ENCODE results near the gene PIP4K2B. TPM values are rescaled to one million over a fixed set of nuclear protein-coding genes. Genes with fewer than 3 reads are reported as not detected.

PIP4K2B gene
- total and polyA plus RNA-seq, 9 of the 15 experiments (the other 6 are each of a cell fraction or from before 2014, with no cell fraction given) = 3.7 to 29.9 (median 23.0) TPM

DNA sequence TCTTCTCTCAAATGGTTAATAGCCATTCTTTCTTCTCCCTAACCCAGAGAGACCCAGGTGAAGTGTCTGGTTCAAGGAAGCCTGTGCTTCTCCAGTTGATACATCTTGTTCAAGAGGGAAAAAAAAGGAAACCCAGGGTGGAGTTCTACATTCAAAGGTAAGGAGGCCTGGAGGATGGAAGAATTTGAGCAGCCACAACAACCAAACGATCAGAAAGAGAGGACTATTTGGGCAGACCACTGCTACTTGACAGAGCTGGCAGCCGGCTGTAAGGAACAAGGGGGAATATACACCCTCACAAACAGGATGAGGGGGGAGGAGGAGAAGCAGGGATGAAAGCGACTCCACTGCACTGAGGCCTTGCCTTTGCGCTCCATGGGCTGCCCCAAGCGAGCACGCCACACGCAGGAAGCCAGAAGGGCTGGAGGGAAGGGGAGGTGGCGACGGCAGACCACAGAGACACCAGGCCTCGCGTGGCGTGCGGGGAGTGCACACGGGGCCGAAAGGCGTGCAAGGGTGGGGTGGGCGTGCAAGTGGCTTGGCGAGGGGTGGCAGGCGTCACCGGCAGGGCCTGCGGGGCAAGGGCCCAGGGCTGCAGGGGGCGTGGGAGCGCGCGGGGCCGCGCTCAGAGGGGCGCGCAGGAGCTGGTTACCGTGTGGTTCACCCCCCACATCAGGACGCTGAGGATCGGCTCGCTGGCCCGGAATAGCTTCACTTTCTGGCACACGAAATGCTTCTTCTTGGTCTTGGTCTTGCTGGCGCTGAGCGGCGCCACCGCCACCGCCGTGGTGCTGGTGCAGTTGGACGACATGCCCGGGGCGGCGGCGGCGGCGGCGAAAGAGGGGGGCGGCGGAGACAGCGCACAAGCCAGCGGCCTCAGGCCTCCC is 499 bp downstream of the PIP4K2B start (continued):
- TF ChIP-seq, protein P1, sequence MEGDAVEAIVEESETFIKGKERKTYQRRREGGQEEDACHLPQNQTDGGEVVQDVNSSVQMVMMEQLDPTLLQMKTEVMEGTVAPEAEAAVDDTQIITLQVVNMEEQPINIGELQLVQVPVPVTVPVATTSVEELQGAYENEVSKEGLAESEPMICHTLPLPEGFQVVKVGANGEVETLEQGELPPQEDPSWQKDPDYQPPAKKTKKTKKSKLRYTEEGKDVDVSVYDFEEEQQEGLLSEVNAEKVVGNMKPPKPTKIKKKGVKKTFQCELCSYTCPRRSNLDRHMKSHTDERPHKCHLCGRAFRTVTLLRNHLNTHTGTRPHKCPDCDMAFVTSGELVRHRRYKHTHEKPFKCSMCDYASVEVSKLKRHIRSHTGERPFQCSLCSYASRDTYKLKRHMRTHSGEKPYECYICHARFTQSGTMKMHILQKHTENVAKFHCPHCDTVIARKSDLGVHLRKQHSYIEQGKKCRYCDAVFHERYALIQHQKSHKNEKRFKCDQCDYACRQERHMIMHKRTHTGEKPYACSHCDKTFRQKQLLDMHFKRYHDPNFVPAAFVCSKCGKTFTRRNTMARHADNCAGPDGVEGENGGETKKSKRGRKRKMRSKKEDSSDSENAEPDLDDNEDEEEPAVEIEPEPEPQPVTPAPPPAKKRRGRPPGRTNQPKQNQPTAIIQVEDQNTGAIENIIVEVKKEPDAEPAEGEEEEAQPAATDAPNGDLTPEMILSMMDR (IDR thresholded peaks at IDR 0.05 in 2 of 3, conservative IDR thresholded peaks at IDR 0.05 in 1 of 3; ENCODE audit: insufficient read depth in 2 of 3, low read depth in 1 of 3, low read length in 3 of 3) = peak in 1 of 3 experiments; percentile 7; a peak in 1 of 6 replicates
- TF ChIP-seq RBM14 (IDR thresholded peaks at IDR 0.05; ENCODE audit: borderline replicate concordance, insufficient read depth, low read depth, low read length) (no peak), MAZ (CRISPR knock-in tag; conservative IDR thresholded peaks at IDR 0.05 in 1 of 2, IDR thresholded peaks at IDR 0.05 in 1 of 2) (peak in 1 of 2 experiments; percentile 68; a peak in 1 of 4 replicates), NCOA2 (IDR thresholded peaks at IDR 0.05; ENCODE audit: partially characterized antibody in 2 of 2) (no peak), HMG20B (CRISPR knock-in tag; IDR thresholded peaks at IDR 0.05) (no peak), ZBED1 (IDR thresholded peaks at IDR 0.05) (no peak), ZNF124 (CRISPR knock-in tag; IDR thresholded peaks at IDR 0.05) (no peak), STAG1 (CRISPR knock-in tag; IDR thresholded peaks at IDR 0.05; ENCODE audit: borderline replicate concordance) (no peak)
- TF ChIP-seq, protein P2, sequence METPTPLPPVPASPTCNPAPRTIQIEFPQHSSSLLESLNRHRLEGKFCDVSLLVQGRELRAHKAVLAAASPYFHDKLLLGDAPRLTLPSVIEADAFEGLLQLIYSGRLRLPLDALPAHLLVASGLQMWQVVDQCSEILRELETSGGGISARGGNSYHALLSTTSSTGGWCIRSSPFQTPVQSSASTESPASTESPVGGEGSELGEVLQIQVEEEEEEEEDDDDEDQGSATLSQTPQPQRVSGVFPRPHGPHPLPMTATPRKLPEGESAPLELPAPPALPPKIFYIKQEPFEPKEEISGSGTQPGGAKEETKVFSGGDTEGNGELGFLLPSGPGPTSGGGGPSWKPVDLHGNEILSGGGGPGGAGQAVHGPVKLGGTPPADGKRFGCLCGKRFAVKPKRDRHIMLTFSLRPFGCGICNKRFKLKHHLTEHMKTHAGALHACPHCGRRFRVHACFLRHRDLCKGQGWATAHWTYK (CRISPR knock-in tag; IDR thresholded peaks at IDR 0.05) = no peak
- TF ChIP-seq, protein P3, sequence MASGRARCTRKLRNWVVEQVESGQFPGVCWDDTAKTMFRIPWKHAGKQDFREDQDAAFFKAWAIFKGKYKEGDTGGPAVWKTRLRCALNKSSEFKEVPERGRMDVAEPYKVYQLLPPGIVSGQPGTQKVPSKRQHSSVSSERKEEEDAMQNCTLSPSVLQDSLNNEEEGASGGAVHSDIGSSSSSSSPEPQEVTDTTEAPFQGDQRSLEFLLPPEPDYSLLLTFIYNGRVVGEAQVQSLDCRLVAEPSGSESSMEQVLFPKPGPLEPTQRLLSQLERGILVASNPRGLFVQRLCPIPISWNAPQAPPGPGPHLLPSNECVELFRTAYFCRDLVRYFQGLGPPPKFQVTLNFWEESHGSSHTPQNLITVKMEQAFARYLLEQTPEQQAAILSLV (tag; IDR thresholded peaks at IDR 0.05) = no peak
- TF ChIP-seq, protein P4, sequence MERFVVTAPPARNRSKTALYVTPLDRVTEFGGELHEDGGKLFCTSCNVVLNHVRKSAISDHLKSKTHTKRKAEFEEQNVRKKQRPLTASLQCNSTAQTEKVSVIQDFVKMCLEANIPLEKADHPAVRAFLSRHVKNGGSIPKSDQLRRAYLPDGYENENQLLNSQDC (CRISPR knock-in tag; IDR thresholded peaks at IDR 0.05) = peak; percentile 24; the same call in 1 of the 2 replicates
- TF ChIP-seq, protein P5, sequence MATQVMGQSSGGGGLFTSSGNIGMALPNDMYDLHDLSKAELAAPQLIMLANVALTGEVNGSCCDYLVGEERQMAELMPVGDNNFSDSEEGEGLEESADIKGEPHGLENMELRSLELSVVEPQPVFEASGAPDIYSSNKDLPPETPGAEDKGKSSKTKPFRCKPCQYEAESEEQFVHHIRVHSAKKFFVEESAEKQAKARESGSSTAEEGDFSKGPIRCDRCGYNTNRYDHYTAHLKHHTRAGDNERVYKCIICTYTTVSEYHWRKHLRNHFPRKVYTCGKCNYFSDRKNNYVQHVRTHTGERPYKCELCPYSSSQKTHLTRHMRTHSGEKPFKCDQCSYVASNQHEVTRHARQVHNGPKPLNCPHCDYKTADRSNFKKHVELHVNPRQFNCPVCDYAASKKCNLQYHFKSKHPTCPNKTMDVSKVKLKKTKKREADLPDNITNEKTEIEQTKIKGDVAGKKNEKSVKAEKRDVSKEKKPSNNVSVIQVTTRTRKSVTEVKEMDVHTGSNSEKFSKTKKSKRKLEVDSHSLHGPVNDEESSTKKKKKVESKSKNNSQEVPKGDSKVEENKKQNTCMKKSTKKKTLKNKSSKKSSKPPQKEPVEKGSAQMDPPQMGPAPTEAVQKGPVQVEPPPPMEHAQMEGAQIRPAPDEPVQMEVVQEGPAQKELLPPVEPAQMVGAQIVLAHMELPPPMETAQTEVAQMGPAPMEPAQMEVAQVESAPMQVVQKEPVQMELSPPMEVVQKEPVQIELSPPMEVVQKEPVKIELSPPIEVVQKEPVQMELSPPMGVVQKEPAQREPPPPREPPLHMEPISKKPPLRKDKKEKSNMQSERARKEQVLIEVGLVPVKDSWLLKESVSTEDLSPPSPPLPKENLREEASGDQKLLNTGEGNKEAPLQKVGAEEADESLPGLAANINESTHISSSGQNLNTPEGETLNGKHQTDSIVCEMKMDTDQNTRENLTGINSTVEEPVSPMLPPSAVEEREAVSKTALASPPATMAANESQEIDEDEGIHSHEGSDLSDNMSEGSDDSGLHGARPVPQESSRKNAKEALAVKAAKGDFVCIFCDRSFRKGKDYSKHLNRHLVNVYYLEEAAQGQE (IDR thresholded peaks at IDR 0.05; ENCODE audit: borderline replicate concordance) = no peak
- TF ChIP-seq, protein P5 (CRISPR knock-in tag; IDR thresholded peaks at IDR 0.05; ENCODE audit: low read depth) = no peak
